Measurements from ENCODE around the gene TESPA1. TPM values are rescaled to one million over a fixed set of nuclear protein-coding genes. Genes with fewer than 3 reads are reported as not detected.

TESPA1 gene
- total RNA-seq, 4 donors from 2014 or later: 0.80 to 3.1 TPM; not detected in 2

GRCh38 chr12:54937376-54937775 is 47.2 kb downstream of the TESPA1 start:
- no peak overlapping the region for H3K27ac ChIP-seq

DNA sequence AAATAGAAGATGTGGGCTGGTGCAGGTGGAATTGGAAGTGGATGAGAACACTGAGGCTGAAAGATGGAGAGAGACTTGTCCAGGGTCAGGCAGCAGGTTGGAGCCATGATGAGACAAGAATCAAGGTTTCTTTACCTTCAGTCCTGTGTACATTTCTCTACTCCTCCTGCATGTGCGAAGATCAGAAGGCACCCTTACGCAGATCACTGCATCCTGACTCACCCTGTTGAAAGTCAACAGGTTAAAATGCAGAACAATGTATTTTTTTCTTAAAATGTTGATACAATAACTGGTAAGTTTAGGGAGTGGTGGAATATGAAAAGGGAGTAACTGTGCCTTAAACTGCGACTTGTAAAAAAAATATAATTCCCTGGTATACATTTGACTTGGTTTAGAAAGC is 47.8 kb downstream of the TESPA1 start:
- Histone ChIP-seq H3K27me3 (no peaks in the 10 kb centered on the region), H3K9me3 (no peaks in the 10 kb centered on the region), H3K36me3 (no peaks in the 10 kb centered on the region), H3K27ac (no peak overlapping the region), H3K4me1 (peaks cover 17% of the 10 kb centered on the region), H3K4me3 (no peak overlapping the region)
- TF ChIP-seq CTCF (IDR thresholded peaks at IDR 0.05): no peak
- TF ChIP-seq POLR2AphosphoS5 (IDR thresholded peaks at IDR 0.05): no peak
- TF ChIP-seq EP300 (IDR thresholded peaks at IDR 0.05): no peak
- no peak for TF ChIP-seq POLR2A (IDR thresholded peaks at IDR 0.05)
- WGBS: 57% methylated on average over 3 of the region's 3 CpGs
- no peak for DNase-seq (ENCODE audit: low spot score in 2 of 2)

More at GRCh38 chr12:54937376-54937775, 47.2 kb downstream of the TESPA1 start:
- H3K4me3 ChIP-seq: no peak overlapping the region
- no peak for DNase-seq (ENCODE audit: low spot score in 2 of 2)
- H3K4me1 ChIP-seq: peaks cover 17% of the 10 kb centered on the region
- no peaks in the 10 kb centered on the region for H3K27me3 ChIP-seq
- no peaks in the 10 kb centered on the region for H3K36me3 ChIP-seq
- no peak for TF ChIP-seq CTCF (IDR thresholded peaks at IDR 0.05)
- TF ChIP-seq POLR2A (IDR thresholded peaks at IDR 0.05): no peak
- no peak for TF ChIP-seq EP300 (IDR thresholded peaks at IDR 0.05)
- TF ChIP-seq POLR2AphosphoS5 (IDR thresholded peaks at IDR 0.05): no peak
- no peaks in the 10 kb centered on the region for H3K9me3 ChIP-seq

- no peak overlapping the region for H3K4me3 ChIP-seq
- H3K4me1 ChIP-seq: peaks cover 17% of the 10 kb centered on the region
- 21% methylated on average over 5 of the region's 5 CpGs for WGBS
- no peak for TF ChIP-seq POLR2AphosphoS5 (IDR thresholded peaks at IDR 0.05)
- no peak for TF ChIP-seq POLR2A (IDR thresholded peaks at IDR 0.05)
- TF ChIP-seq CTCF (IDR thresholded peaks at IDR 0.05): no peak
- TF ChIP-seq EP300 (IDR thresholded peaks at IDR 0.05): no peak
- no peaks in the 10 kb centered on the region for H3K27me3 ChIP-seq
- peaks cover 4% of the 10 kb centered on the region for H3K9me3 ChIP-seq
- H3K36me3 ChIP-seq: no peaks in the 10 kb centered on the region
- DNase-seq (ENCODE audit: low spot score in 2 of 2): no peak
- H3K27ac ChIP-seq: peak overlapping the region; percentile 31
Measured at GRCh38 chr12:54935235-54935951, 49.2 kb downstream of the TESPA1 start.

GRCh38 chr12:54934419-54934818 is 50.1 kb downstream of the TESPA1 start:
- no peaks in the 10 kb centered on the region for H3K27me3 ChIP-seq
- WGBS: 79% methylated on average over 1 of the region's 1 CpG
- no peak overlapping the region for H3K4me3 ChIP-seq
- peaks cover 7% of the 10 kb centered on the region for H3K9me3 ChIP-seq
- no peak overlapping the region for H3K27ac ChIP-seq
- H3K36me3 ChIP-seq: no peaks in the 10 kb centered on the region
- no peak for TF ChIP-seq POLR2AphosphoS5 (IDR thresholded peaks at IDR 0.05)
- TF ChIP-seq POLR2A (IDR thresholded peaks at IDR 0.05): no peak
- no peak for TF ChIP-seq CTCF (IDR thresholded peaks at IDR 0.05)
- no peak for TF ChIP-seq EP300 (IDR thresholded peaks at IDR 0.05)
- DNase-seq (ENCODE audit: low spot score in 2 of 2): no peak
- H3K4me1 ChIP-seq: peaks cover 17% of the 10 kb centered on the region

DNA sequence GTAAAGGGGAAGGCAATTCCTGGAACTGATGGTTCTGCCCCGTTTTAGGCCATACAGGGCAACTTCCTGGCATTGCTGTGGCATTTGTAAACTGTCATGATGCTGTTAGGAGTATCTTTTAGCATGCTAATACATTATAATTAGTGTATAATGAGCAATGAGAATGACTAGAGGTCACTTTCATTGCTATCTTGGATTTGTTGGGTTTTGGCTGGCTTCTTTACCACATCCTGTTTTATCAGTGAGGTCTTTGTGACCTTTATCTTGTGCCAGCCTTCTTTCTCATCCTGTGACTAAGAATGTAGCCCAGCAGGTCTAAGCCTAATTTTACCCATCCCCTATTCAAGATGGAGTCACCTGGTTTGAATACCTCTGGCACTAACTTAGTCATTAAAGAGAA is 51.2 kb downstream of the TESPA1 start:
- peaks cover 17% of the 10 kb centered on the region for H3K4me1 ChIP-seq
- TF ChIP-seq EP300 (IDR thresholded peaks at IDR 0.05): no peak
- TF ChIP-seq CTCF (IDR thresholded peaks at IDR 0.05): no peak
- TF ChIP-seq POLR2AphosphoS5 (IDR thresholded peaks at IDR 0.05): no peak
- no peak for TF ChIP-seq POLR2A (IDR thresholded peaks at IDR 0.05)

More for the DNA sequence above, 51.2 kb downstream of the TESPA1 start:
- H3K9me3 ChIP-seq: peaks cover 10% of the 10 kb centered on the region
- no peak for DNase-seq (ENCODE audit: low spot score in 2 of 2)
- WGBS: 30% methylated on average over 1 of the region's 1 CpG
- no peak overlapping the region for H3K27ac ChIP-seq
- H3K36me3 ChIP-seq: no peaks in the 10 kb centered on the region
- H3K27me3 ChIP-seq: no peaks in the 10 kb centered on the region
- H3K4me3 ChIP-seq: no peak overlapping the region

Data from suprapubic skin (tissue), 4 donors.